H1 (cell line): ENCODE results near the gene GPR18. TPM values are rescaled to one million over a fixed set of nuclear protein-coding genes. Genes with fewer than 3 reads are reported as not detected.

Source experiments
- CTCF ChIA-PET: fragments of 300-600 bp; sonication (Branson Sonifier 250); formaldehyde crosslinking; loops from one replicate; lab custom pipeline; 2021; ENCODE audit not compliant: partially characterized antibody; lab: Charles Lee
- POLR2A ChIA-PET: fragments of 300-600 bp; sonication (Branson Sonifier 250); formaldehyde crosslinking; loops from one replicate; lab custom pipeline; 2021; ENCODE audit warnings: inconsistent platforms; ENCODE audit not compliant: partially characterized antibody; lab: Charles Lee
- DNase-seq, 2 experiments: peaks; one replicate each; pipeline versions ENCODE4 v3.0.0 to v3.0.0-alpha.2; 2010 to 2022; ENCODE audit warnings: low spot score in 2 of 2, low read depth in 1 of 2, mixed read lengths in 1 of 2
- FAIRE-seq: peaks from 2 replicates; lab custom pipeline; 2011; peaks lifted over from hg19 to GRCh38; lab: Jason Lieb, UNC
- H2AFZ ChIP-seq: 2 replicates; pipeline ENCODE4 v1.8.1; 2012; ENCODE audit warnings: low read length, inconsistent platforms
- H2AK5ac ChIP-seq: 2 replicates; pipeline ENCODE4 v1.6.1; 2013; ENCODE audit warnings: low read depth, low read length
- H2BK120ac ChIP-seq: replicated peaks from 2 replicates; pipeline ENCODE3; 2013; ENCODE audit warnings: low read depth, low read length, inconsistent platforms
- H2BK12ac ChIP-seq: 2 replicates; pipeline ENCODE4 v1.6.1; 2013; ENCODE audit warnings: low read depth, low read length
- H2BK15ac ChIP-seq: 2 replicates; pipeline ENCODE4 v1.6.1; 2013; ENCODE audit warnings: low read length
- H2BK20ac ChIP-seq: 2 replicates; pipeline ENCODE4 v1.6.1; 2013; ENCODE audit warnings: low read length
- H2BK5ac ChIP-seq: 2 replicates; pipeline ENCODE4 v1.6.1; 2013; ENCODE audit warnings: low read depth, low read length
- H3K14ac ChIP-seq: 2 replicates; pipeline ENCODE4 v1.6.1; 2013; ENCODE audit warnings: inconsistent platforms; ENCODE audit not compliant: insufficient read length
- H3K18ac ChIP-seq: 2 replicates; pipeline ENCODE4 v1.6.1; 2013; ENCODE audit warnings: low read length; ENCODE audit errors: extremely low read depth
- H3K23ac ChIP-seq: 2 replicates; pipeline ENCODE4 v1.6.1; 2013; ENCODE audit warnings: inconsistent platforms; ENCODE audit not compliant: insufficient read length
- H3K23me2 ChIP-seq: 2 replicates; pipeline ENCODE4 v1.6.1; 2013; ENCODE audit warnings: low read depth, low read length
- H3K27ac ChIP-seq: 2 replicates; pipeline ENCODE4 v1.6.1; 2011; ENCODE audit warnings: low read depth, low read length, inconsistent platforms
- H3K27me3 ChIP-seq, 4 experiments: replicated peaks in 1 of 4; 1 replicate in 1 of 4; 2 replicates in 3 of 4; pipeline versions ENCODE4 v1.6.1 to v1.8.1; 2011 to 2013; ENCODE audit warnings: low read length in 3 of 4, mild to moderate bottlenecking in 3 of 4, inconsistent platforms in 2 of 4, mixed read lengths in 2 of 4, moderate library complexity in 1 of 4; ENCODE audit not compliant: control insufficient read depth in 3 of 4, insufficient read depth in 3 of 4; ENCODE audit errors: extremely low read depth in 1 of 4
- H3K36me3 ChIP-seq, 4 experiments: 2 replicates each; pipeline versions ENCODE4 v1.6.1 to v1.8.1; 2011 to 2013; ENCODE audit warnings: mild to moderate bottlenecking in 4 of 4, low read length in 3 of 4, moderate library complexity in 2 of 4, control low read depth in 1 of 4, inconsistent platforms in 1 of 4; ENCODE audit not compliant: insufficient read depth in 4 of 4, control insufficient read depth in 2 of 4
- H3K4ac ChIP-seq: replicated peaks from 2 replicates; pipeline ENCODE3; 2013; ENCODE audit warnings: low read length, low read depth, mixed read lengths, inconsistent platforms; ENCODE audit not compliant: insufficient read length
- H3K4me1 ChIP-seq, 4 experiments: replicated peaks in 1 of 4; 1 replicate in 1 of 4; 2 replicates in 3 of 4; pipeline versions ENCODE4 v1.6.1 to v1.8.1; 2011 to 2013; ENCODE audit warnings: low read length in 3 of 4, inconsistent platforms in 2 of 4, mixed read lengths in 1 of 4; ENCODE audit not compliant: insufficient read depth in 4 of 4, control insufficient read depth in 3 of 4
- H3K4me2 ChIP-seq, 2 experiments: 2 replicates each; pipeline versions ENCODE4 v1.6.1 to v1.8.1; 2011 to 2013; ENCODE audit warnings: low read depth in 2 of 2, low read length in 2 of 2, control low read depth in 1 of 2, inconsistent platforms in 1 of 2, mild to moderate bottlenecking in 1 of 2; ENCODE audit not compliant: insufficient read depth in 1 of 2
- H3K4me3 ChIP-seq, 4 experiments: fragments of 200-600, 300-600 bp in 1 of 4; sonication (generic), shearing (Covaris generic), sonication (Bioruptor Twin) in 1 of 4; 2 replicates each; pipeline versions ENCODE4 v1.5.1 to v1.8.1; 2011 to 2016; ENCODE audit warnings: low read length in 4 of 4, low read depth in 3 of 4, control low read depth in 2 of 4, inconsistent platforms in 2 of 4, mild to moderate bottlenecking in 2 of 4, mixed read lengths in 1 of 4, moderate library complexity in 1 of 4; ENCODE audit not compliant: insufficient read depth in 2 of 4; ENCODE audit errors: extremely low read depth in 1 of 4
- H3K56ac ChIP-seq: replicated peaks from 2 replicates; pipeline ENCODE3; 2013; ENCODE audit warnings: low read depth, mild to moderate bottlenecking, mixed read lengths, low read length, inconsistent platforms; ENCODE audit not compliant: insufficient read length
- H3K79me1 ChIP-seq: 2 replicates; pipeline ENCODE4 v1.6.1; 2013; ENCODE audit warnings: low read depth, low read length, control low read depth
- H3K79me2 ChIP-seq, 2 experiments: 2 replicates each; pipeline versions ENCODE4 v1.6.1 to v1.8.1; 2012 to 2013; ENCODE audit warnings: low read length in 2 of 2, mild to moderate bottlenecking in 2 of 2, inconsistent platforms in 1 of 2; ENCODE audit not compliant: insufficient read depth in 2 of 2, control insufficient read depth in 1 of 2
- H3K9ac ChIP-seq, 4 experiments: replicated peaks in 1 of 4; 1 replicate in 1 of 4; 2 replicates in 3 of 4; pipeline versions ENCODE4 v1.6.1 to v1.8.1; 2011 to 2013; ENCODE audit warnings: low read depth in 3 of 4, low read length in 3 of 4, control low read depth in 2 of 4, mild to moderate bottlenecking in 2 of 4, moderate library complexity in 2 of 4, inconsistent platforms in 1 of 4; ENCODE audit errors: extremely low read depth in 1 of 4
- H3K9me3 ChIP-seq, 2 experiments: 2 replicates each; pipeline versions ENCODE4 v1.6.1 to v1.8.1; 2012 to 2013; ENCODE audit warnings: mild to moderate bottlenecking in 2 of 2, moderate library complexity in 2 of 2, control low read depth in 1 of 2, inconsistent platforms in 1 of 2, low read depth in 1 of 2, low read length in 1 of 2, mixed read lengths in 1 of 2; ENCODE audit not compliant: insufficient read depth in 2 of 2
- H4K20me1 ChIP-seq, 2 experiments: replicated peaks in 1 of 2; 2 replicates each; pipeline versions ENCODE3 to v1.8.1; 2011 to 2013; ENCODE audit warnings: inconsistent platforms in 2 of 2, low read length in 2 of 2, mild to moderate bottlenecking in 1 of 2; ENCODE audit not compliant: insufficient read depth in 2 of 2, control insufficient read depth in 1 of 2
- H4K5ac ChIP-seq: 2 replicates; pipeline ENCODE4 v1.6.1; 2013; ENCODE audit warnings: low read length, low read depth, mixed read lengths, inconsistent platforms; ENCODE audit not compliant: insufficient read length
- H4K8ac ChIP-seq: 2 replicates; pipeline ENCODE4 v1.8.0; 2013; ENCODE audit warnings: mild to moderate bottlenecking, moderate library complexity, low read length, inconsistent platforms; ENCODE audit not compliant: insufficient read depth; ENCODE audit errors: extremely low read depth
- H4K91ac ChIP-seq: replicated peaks from 2 replicates; pipeline ENCODE3; 2013; ENCODE audit warnings: low read length, mixed read lengths, inconsistent platforms; ENCODE audit not compliant: insufficient read length
- BACH1 ChIP-seq: IDR thresholded peaks from 2 replicates; pipeline ENCODE4 v1.6.1; 2012; ENCODE audit warnings: low read length, improper control_type of control experiment
- CHD2 ChIP-seq: IDR thresholded peaks from 2 replicates; pipeline ENCODE4 v1.6.1; 2012; ENCODE audit warnings: low read length, improper control_type of control experiment
- CREB1 ChIP-seq: IDR thresholded peaks from 2 replicates; pipeline ENCODE4 v1.6.1; 2012; ENCODE audit warnings: inconsistent platforms
- CTBP2 ChIP-seq: IDR thresholded peaks from 2 replicates; pipeline ENCODE4 v1.7.0; 2011; ENCODE audit warnings: borderline replicate concordance, mild to moderate bottlenecking, moderate library complexity, mixed read lengths, low read length; ENCODE audit not compliant: insufficient read depth, insufficient read length
- EGR1 ChIP-seq: IDR thresholded peaks from 2 replicates; pipeline ENCODE4 v1.6.1; 2011; ENCODE audit warnings: low read depth, low read length, borderline replicate concordance
- FOSL1 ChIP-seq: IDR thresholded peaks from 2 replicates; pipeline ENCODE4 v1.6.1; 2011; ENCODE audit warnings: mild to moderate bottlenecking, low read depth, low read length, moderate library complexity; ENCODE audit not compliant: insufficient read depth
- JUN ChIP-seq: IDR thresholded peaks from 2 replicates; pipeline ENCODE4 v1.6.1; 2011; ENCODE audit warnings: low read depth, mild to moderate bottlenecking, improper control_type of control experiment, low read length
- JUND ChIP-seq: IDR thresholded peaks from 2 replicates; pipeline ENCODE4 v1.6.1; 2011; ENCODE audit warnings: mild to moderate bottlenecking, improper control_type of control experiment, low read length
- KDM5A ChIP-seq: fragments of 200-600 bp; IDR thresholded peaks from 2 replicates; pipeline ENCODE4 v1.7.1; 2012; ENCODE audit warnings: mild to moderate bottlenecking, low read length, inconsistent platforms, mixed read lengths
- PHF8 ChIP-seq: fragments of 200-600 bp; sonication (generic); conservative IDR thresholded peaks from 2 replicates; pipeline ENCODE4 v1.7.1; 2012; ENCODE audit warnings: low read depth, mild to moderate bottlenecking, inconsistent platforms, low read length, moderate library complexity
- POU5F1 ChIP-seq: IDR thresholded peaks from 2 replicates; pipeline ENCODE4 v1.6.1; 2011; ENCODE audit warnings: low read depth, mild to moderate bottlenecking, low read length, moderate library complexity
- RBBP5 ChIP-seq: IDR thresholded peaks from 2 replicates; pipeline ENCODE4 v1.7.1; 2012; ENCODE audit warnings: low read depth, mild to moderate bottlenecking, inconsistent platforms, low read length, moderate library complexity, borderline replicate concordance
- RFX5 ChIP-seq: IDR thresholded peaks from 2 replicates; pipeline ENCODE4 v1.6.1; 2011; ENCODE audit warnings: low read depth, low read length, improper control_type of control experiment, borderline replicate concordance
- SP2 ChIP-seq: IDR thresholded peaks from 2 replicates; pipeline ENCODE4 v1.6.1; 2012; ENCODE audit warnings: mild to moderate bottlenecking, low read length, inconsistent platforms
- SRF ChIP-seq: IDR thresholded peaks from 2 replicates; pipeline ENCODE4 v1.6.1; 2011; ENCODE audit warnings: mild to moderate bottlenecking, low read depth, low read length, moderate library complexity
- WGBS, 2 experiments: shearing (Covaris generic) in 1 of 2; methylation state at CpG; one replicate each; pipeline versions ENCODE4 v1.1.6 to v1.1.7; 2013 to 2015; ENCODE audit warnings: low lambda C conversion rate in 2 of 2, mixed read lengths in 2 of 2, inconsistent platforms in 1 of 2, low coverage in 1 of 2, missing lambda C conversion rate in 1 of 2; ENCODE audit not compliant: insufficient replicate concordance in 2 of 2, insufficient coverage in 1 of 2, insufficient read length in 1 of 2; ENCODE audit errors: extremely low coverage in 1 of 2, missing lambda C conversion rate in 1 of 2; 5-methylcytosine and 5-hydroxymethylcytosine counted together
- polyA plus RNA-seq, 7 experiments: library from polyadenylated mRNA; depleted of rRNA in 3 of 7; stranded (reverse) in 5 of 7; unstranded in 2 of 7; fragments of >200 nt in 5 of 7; fragments of 200-250 nt in 2 of 7; gene quantifications; 1 replicate in 5 of 7; 2 replicates in 1 of 7; 4 replicates in 1 of 7; pipeline versions ENCODE4 v1.2.1 to v1.2.3, GENCODE V29; 2011 to 2013; ENCODE audit warnings: missing spikeins in 2 of 7, mixed read lengths in 2 of 7
- total RNA-seq: library from RNA; stranded (reverse); fragmentation: NEBNext Ultra II Directional; extraction: Animal tissue kit (Norgen Biotek cat#: 25700); gene quantifications from 2 replicates; pipeline ENCODE4 v1.2.1, GENCODE V29; 2021

The GPR18 gene
- total and polyA plus RNA-seq, 2 of the 8 experiments (the other 6 are each of a cell fraction or from before 2014, with no cell fraction given) = not detected

- no peaks in the 10 kb centered on the region for H3K9me3 ChIP-seq
- no peak overlapping the region for H2BK20ac ChIP-seq
- ChIA-PET POLR2A (interaction anchor here (3.4 kb wide), 1 partner anchor 68 kb away, joined by 17 read pairs; the partner anchor contains the start of gene UBAC2), CTCF (interaction anchor here (0.6 to 10.8 kb wide), 12 partner anchors 15 to 168 kb away, joined by 3 to 242 read pairs (median 10); partner anchors contain the start of gene UBAC2)
- no peak overlapping the region for H3K18ac ChIP-seq
- H2AK5ac ChIP-seq = no peak overlapping the region
- H3K23me2 ChIP-seq = peaks cover 2% of the 10 kb centered on the region; the same call in 1 of the 2 replicates
- no peak overlapping the region for H3K14ac ChIP-seq
- 91% methylated on average over 4 of the region's 4 CpGs; no CpG with 5 or more reads in 1 of the 2 experiments for WGBS, 2 experiments
- no peak for DNase-seq
- H4K20me1 ChIP-seq = peaks cover 0 to 3% of the 10 kb centered on the region in 2 experiments
- no peaks in the 10 kb centered on the region for H3K27me3 ChIP-seq
- H3K4me1 ChIP-seq = no peaks in the 10 kb centered on the region; a peak in 1 of 7 replicates
- H4K5ac ChIP-seq = no peak overlapping the region
- H3K23ac ChIP-seq = no peak overlapping the region
- no peak overlapping the region for H2BK12ac ChIP-seq
- no peaks in the 10 kb centered on the region; a peak in 1 of 4 replicates for H3K79me2 ChIP-seq
- no peak overlapping the region for H4K8ac ChIP-seq
- no peak overlapping the region for H2BK120ac ChIP-seq
- no peak overlapping the region for H3K4ac ChIP-seq
- H3K27ac ChIP-seq = no peak overlapping the region
- H4K91ac ChIP-seq = no peak overlapping the region
- H2AFZ ChIP-seq = no peak overlapping the region
- H3K79me1 ChIP-seq = peaks cover 4% of the 10 kb centered on the region; the same call in 1 of the 2 replicates
- no peak overlapping the region for H2BK5ac ChIP-seq
- H3K4me2 ChIP-seq = no peak overlapping the region
- no peak overlapping the region for H3K56ac ChIP-seq
- H3K4me3 ChIP-seq = no peak overlapping the region
- no peak for FAIRE-seq
- H2BK15ac ChIP-seq = no peak overlapping the region
- H3K36me3 ChIP-seq = peaks cover 0 to 3% (median 1%) of the 10 kb centered on the region in 4 experiments; a peak in 2 of 8 replicates
- H3K9ac ChIP-seq = no peak overlapping the region
- no peak for TF ChIP-seq CTBP2
- TF ChIP-seq FOSL1 = no peak
- no peak for TF ChIP-seq RBBP5
- TF ChIP-seq SP2 = no peak
- no peak for TF ChIP-seq RFX5
- no peak for TF ChIP-seq POU5F1
- TF ChIP-seq EGR1 = no peak
- no peak for TF ChIP-seq CREB1
- no peak for TF ChIP-seq JUND
- no peak for TF ChIP-seq CHD2
- no peak for TF ChIP-seq PHF8
- TF ChIP-seq SRF = no peak
- no peak for TF ChIP-seq KDM5A
- TF ChIP-seq JUN = no peak
- TF ChIP-seq BACH1 = no peak
Observed at GRCh38 chr13:99267927-99268326, 9.7 kb upstream of the GPR18 start.
